ENCODE results near the gene IFNGR1.

Gene IFNGR1

DNA sequence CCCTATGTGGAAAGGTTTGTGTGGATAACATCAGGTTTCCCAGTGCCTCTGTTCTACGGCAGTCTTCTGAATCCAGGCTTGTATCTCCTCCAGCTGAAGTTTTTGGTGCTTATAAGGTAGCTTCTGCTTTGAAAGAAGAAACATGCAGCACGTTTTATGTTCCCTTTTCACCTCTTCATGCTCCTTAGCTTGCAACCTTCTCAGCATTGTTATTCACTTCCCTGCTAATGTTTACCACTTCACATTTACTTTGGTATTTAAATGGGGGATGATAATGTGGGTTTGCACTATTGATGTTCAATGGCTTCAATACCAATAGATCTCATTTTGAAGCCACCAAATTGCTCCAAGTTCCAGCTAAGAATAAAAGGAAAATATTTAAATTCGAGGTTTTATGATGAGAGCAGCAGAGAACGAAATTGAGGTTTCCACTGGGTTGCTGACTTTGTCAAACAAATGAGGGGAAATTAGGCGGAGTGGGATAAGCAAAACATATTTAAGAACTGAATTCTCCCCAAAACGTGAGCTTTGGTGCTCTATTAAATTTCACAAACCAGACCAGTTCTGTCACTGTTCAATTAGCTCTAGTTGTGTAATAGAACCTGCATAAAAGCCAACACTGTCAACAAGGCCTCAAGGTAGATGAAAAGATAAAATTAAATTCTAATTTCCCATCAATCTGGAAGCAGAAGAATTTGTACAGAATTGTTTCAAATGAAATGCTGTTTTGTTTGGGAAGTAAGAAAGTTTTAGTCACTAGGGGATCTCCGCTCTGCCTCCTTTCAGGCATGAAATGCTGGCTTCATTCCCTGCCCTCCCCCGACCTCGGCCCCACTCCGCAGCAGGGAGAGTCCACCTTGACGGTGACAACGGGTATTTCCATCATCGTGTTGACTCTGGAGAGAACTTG is 47.1 kb downstream of the IFNGR1 start:
- DNase-seq (ENCODE audit: low spot score in 2 of 2) (peak in 1 of 2 donors; percentile 39), ATAC-seq (ENCODE audit: low read depth) (peak; percentile 91)
- H3K36me3 Mint-ChIP-seq: no peaks in the 10 kb centered on the region
- peak overlapping the region; percentile 36 for H3K4me3 Mint-ChIP-seq
- H3K27ac Mint-ChIP-seq: peak overlapping the region; percentile 90
- H3K9me3 Mint-ChIP-seq: peaks cover 1% of the 10 kb centered on the region
- H3K4me1 Mint-ChIP-seq: peaks cover 39% of the 10 kb centered on the region
- no peaks in the 10 kb centered on the region for H3K27me3 Mint-ChIP-seq

DNA sequence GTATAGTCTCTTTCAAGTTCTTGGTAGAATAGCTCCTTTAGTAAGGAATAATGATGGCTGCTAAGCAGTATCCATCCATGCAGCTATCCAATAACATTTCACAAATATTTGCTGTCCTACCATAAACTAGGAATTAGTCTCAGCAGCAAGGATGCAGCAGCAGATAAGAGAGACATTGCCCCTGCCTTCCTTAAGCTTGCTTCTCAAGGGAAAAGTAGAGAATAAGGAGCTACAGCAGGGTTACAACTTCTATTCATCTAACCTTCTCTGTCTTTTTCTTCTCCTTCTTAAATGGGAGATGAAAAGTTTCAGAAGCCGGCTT is 48.2 kb downstream of the IFNGR1 start:
- ATAC-seq (ENCODE audit: low read depth) (no peak), DNase-seq (ENCODE audit: low spot score in 2 of 2) (no peak)
- Mint-ChIP-seq H3K27me3 (no peaks in the 10 kb centered on the region), H3K27ac (peak overlapping the region; percentile 90), H3K4me3 (peak overlapping the region; percentile 14), H3K36me3 (no peaks in the 10 kb centered on the region), H3K9me3 (peaks cover 1% of the 10 kb centered on the region), H3K4me1 (peaks cover 43% of the 10 kb centered on the region)

DNA sequence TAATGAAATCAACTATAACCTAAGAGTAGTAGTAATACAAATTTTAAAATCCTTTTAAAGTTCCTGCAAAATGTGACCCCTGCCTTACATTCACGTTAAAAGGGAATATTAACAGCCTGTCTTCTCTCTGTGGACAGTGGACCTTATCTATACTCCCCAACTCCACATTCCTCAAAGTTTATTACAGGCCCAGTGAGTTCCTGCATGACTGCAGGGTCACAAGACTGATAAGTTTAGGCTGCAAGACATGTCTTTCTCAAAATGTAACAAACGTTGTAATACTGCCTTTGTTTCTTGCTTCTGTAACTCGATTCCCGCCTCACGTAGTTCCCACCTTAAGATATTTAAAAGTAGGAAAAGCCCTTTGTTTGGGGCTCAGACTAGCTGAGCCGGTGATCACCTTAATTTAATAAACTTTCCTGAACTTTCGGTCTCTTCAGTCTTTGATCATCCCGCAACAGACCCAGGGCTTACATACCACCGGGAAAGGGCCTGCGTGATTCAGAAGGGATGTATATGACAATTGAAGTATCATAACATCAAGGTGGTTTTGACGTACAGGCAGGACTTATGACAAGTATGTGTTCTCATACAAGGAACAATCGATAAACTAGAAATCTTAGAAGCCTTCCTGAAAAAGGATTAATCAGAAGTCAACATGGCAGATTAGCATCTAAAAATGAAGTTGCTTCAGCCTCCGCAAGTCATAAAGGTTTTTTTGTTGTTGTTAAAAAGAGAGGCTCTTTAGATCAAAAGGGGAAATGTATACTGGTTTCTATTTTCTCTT is 48.7 kb downstream of the IFNGR1 start:
- peaks cover 48% of the 10 kb centered on the region for H3K4me1 Mint-ChIP-seq
- H3K4me3 Mint-ChIP-seq: no peak overlapping the region
- peak overlapping the region; percentile 90 for H3K27ac Mint-ChIP-seq
- no peak for ATAC-seq (ENCODE audit: low read depth)
- H3K36me3 Mint-ChIP-seq: no peaks in the 10 kb centered on the region
- peaks cover 1% of the 10 kb centered on the region for H3K9me3 Mint-ChIP-seq
- no peak for DNase-seq (ENCODE audit: low spot score in 2 of 2)
- H3K27me3 Mint-ChIP-seq: no peaks in the 10 kb centered on the region

DNA sequence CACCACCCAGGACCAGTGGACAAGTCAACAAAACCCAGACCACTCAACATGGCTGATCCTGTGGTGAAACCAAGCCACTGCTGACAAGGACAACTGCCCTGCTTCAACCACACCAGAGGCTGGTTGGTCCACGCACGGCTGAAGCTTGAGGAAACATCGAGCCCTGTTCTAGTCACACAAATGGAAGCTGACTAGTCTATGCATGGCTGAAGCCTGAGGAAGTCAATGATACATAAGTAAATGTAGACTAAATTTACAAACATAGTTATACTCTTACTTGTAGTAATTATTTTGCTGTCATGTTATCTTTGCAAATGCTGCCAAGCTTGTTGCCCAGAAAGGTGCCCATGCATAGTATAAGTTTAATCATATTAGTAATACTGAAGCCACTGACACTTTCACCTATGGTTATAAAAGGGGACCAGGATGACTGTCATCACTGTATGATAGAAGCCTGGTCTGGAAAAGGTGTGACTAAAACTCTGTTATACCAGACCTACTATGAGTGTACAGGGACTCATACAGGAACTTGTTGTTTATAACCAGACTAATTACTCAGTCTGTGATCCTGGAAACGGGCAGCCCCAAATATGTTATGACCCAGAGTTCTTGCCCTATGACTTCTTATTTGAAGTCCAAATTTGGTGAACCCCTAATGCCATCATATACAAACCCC is 51.3 kb downstream of the IFNGR1 start:
- Mint-ChIP-seq H3K4me1 (peaks cover 46% of the 10 kb centered on the region), H3K9me3 (peaks cover 5% of the 10 kb centered on the region), H3K36me3 (peaks cover 3% of the 10 kb centered on the region), H3K4me3 (no peak overlapping the region), H3K27ac (no peak overlapping the region), H3K27me3 (no peaks in the 10 kb centered on the region)
- no peak for ATAC-seq (ENCODE audit: low read depth)
- DNase-seq (ENCODE audit: low spot score in 2 of 2): no peak

DNA sequence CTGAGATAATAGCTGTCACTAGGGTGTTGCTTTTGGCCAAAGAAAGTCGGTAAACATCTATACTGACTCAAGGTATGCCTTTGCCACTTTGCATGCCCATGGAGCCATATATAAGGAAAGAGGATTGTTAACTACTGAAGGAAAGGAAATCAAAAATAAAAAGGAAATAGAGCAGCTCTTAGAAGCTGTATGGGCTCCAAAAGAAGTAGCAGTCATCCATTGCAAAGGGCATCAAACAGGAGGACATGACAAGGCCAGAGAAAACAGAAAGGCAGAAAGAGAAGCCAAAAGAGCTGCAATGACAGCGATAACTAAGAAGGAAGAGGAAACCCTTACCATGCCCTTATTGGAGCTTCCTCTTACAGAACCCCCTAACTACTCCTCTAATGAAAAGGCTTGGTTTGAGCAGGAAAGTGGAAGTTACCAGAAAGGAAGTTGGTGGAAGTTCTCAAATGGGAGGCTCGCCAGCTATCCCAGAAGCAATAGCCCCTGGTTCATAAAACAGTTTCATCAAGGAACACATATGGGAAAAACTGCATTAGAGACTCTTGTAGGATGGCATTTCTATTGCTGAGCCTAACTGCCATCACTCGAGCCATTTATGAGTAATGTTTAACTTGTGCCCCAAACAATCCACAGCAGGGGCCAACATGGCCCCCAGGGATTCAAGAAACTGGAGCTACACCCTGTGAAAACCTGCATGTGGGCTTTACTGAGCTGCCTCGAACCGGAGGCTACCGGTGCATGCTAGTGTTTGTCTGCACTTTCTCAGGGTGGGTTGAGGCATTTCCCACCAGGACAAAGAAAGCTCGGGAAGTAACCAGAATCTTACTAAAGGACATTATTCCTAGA is 52.7 kb downstream of the IFNGR1 start:
- Mint-ChIP-seq H3K36me3 (peaks cover 3% of the 10 kb centered on the region), H3K4me1 (peaks cover 39% of the 10 kb centered on the region), H3K4me3 (peak overlapping the region; percentile 33), H3K27ac (peak overlapping the region; percentile 67), H3K9me3 (peaks cover 5% of the 10 kb centered on the region), H3K27me3 (no peaks in the 10 kb centered on the region)
- peak; percentile 43 for ATAC-seq (ENCODE audit: low read depth)
- DNase-seq (ENCODE audit: low spot score in 2 of 2): no peak

DNA sequence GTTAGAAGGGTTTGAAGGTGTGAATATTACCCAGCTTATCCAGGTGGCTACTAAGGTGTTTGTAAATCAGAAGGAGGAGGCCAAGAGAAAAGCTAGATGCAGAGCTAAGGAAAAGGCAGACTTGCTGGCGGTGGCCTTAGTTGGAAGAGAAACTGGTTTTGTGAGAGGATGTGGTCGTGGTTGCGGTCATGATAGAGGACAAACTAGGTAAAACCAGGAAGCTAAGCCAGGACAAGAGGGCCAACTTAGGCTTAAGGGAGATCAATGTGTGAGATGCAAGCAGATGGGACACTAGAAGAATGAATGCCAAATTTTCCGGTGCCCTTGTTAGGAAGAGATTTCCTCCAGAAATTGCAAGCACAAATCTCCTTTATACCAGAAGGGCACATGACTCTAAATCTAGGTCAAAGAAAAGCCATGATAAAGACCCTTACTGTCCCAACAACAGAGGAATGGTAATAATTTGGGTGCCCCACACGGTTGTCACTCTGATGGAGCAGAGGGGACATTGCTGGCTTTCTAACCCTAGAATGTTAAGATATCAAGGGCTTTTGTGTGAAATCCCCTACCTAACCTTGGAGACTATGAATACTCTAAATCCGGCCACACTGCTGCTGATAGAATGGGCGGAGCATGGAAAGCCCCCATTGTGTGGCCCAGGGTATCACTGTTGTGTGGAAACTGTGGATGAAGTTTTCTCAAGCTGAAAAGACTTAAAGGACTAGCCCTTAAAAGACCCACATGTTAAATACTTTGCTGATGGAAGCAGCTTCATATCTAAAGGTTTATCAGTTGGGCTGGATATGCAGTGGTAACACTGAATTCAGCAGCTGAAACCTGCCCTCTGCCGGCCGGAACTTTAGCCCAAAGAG is 53.6 kb downstream of the IFNGR1 start:
- ATAC-seq (ENCODE audit: low read depth) (peak; percentile 87), DNase-seq (ENCODE audit: low spot score in 2 of 2) (peak; percentile 38 to 50)
- peak overlapping the region; percentile 67 for H3K27ac Mint-ChIP-seq
- peaks cover 3% of the 10 kb centered on the region for H3K36me3 Mint-ChIP-seq
- H3K4me1 Mint-ChIP-seq: peaks cover 34% of the 10 kb centered on the region
- H3K4me3 Mint-ChIP-seq: peak overlapping the region; percentile 33
- peaks cover 5% of the 10 kb centered on the region for H3K9me3 Mint-ChIP-seq
- no peaks in the 10 kb centered on the region for H3K27me3 Mint-ChIP-seq

DNA sequence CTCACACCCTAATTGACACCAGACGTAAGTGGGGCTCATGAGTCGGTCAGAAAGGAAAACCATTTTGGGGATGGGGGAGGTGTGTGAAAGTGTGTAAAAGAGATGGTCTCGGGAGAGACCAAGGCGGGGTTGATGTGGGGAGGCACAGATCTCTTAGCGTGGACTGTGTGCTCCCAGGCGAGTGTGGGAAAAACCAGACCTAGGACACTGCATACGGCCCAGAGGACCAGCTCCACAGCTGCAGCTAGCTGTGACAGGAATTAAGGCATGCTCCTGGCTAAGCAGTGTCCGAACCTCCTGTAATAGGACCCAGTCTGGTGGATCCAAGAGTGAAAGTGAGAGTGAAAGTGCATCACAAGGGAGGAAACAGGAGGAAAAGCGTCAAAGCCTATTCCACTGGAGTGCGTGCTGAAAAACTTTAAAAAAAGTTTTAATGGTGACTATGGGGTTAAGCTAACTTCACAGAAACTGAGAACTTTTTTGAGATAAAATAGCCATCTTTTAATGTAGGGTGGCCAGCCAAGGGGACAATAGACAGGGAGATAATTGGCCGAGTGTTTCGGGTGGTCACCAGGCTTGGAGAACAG is 55.4 kb downstream of the IFNGR1 start:
- DNase-seq (ENCODE audit: low spot score in 2 of 2) (no peak), ATAC-seq (ENCODE audit: low read depth) (no peak)
- Mint-ChIP-seq H3K27ac (no peak overlapping the region), H3K27me3 (no peaks in the 10 kb centered on the region), H3K36me3 (peaks cover 3% of the 10 kb centered on the region), H3K9me3 (peaks cover 3% of the 10 kb centered on the region), H3K4me1 (peaks cover 35% of the 10 kb centered on the region), H3K4me3 (no peak overlapping the region)

DNA sequence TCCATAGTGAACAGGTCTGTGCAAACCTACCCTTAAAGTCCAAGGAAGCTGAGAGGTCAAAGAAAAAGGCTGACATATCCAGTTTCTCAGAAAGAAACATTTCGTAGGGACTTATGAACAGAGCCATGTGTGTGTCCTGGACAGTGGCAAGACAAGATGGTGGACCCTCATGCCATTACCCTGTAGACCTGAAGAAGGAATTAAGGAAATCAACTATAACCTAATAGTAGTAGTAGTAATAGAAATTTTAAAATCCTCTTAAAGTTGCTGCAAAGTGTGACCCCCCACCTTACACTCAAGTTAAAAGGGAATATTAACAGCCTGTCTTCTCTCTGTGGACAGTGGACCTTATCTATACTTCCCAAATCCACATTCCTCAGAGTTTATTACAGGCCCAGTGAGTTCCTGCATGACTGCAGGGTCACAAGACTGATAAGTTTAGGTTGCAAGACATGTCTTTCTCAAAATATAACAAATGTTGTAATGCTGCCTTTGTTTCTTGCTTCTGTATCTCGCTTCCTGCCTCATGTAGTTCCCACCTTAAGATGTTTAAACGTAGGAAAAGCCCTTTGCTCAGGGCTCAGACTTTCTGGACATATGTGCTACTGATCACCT is 56.4 kb downstream of the IFNGR1 start:
- Mint-ChIP-seq H3K27me3 (no peaks in the 10 kb centered on the region), H3K36me3 (peaks cover 3% of the 10 kb centered on the region), H3K4me1 (peaks cover 35% of the 10 kb centered on the region), H3K4me3 (no peak overlapping the region), H3K9me3 (peaks cover 3% of the 10 kb centered on the region), H3K27ac (no peak overlapping the region)
- DNase-seq (ENCODE audit: low spot score in 2 of 2): no peak
- ATAC-seq (ENCODE audit: low read depth): no peak

DNA sequence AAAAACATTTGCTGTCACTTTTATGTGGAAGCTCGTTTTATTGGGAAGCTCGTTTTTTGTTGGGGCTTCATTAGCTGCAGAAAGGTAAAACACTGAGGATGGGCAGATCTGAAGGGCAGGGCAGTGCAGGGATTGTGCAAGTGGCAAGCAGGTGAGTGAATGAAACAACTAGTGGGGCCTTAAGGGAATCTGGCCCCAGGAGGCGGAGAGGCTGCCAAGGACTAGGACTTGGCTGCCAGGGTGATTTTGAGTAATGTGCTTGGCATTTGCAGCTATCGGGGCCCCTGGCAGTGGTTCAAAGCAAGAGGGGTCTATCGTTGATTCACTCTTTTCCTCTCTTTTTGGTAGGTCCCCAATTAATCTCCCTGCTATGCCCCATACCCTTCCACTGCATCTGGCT is 57.2 kb downstream of the IFNGR1 start:
- Mint-ChIP-seq H3K36me3 (peaks cover 3% of the 10 kb centered on the region), H3K27ac (no peak overlapping the region), H3K27me3 (no peaks in the 10 kb centered on the region), H3K4me1 (peaks cover 31% of the 10 kb centered on the region), H3K4me3 (no peak overlapping the region), H3K9me3 (peaks cover 3% of the 10 kb centered on the region)
- ATAC-seq (ENCODE audit: low read depth): no peak
- no peak for DNase-seq (ENCODE audit: low spot score in 2 of 2)

DNA sequence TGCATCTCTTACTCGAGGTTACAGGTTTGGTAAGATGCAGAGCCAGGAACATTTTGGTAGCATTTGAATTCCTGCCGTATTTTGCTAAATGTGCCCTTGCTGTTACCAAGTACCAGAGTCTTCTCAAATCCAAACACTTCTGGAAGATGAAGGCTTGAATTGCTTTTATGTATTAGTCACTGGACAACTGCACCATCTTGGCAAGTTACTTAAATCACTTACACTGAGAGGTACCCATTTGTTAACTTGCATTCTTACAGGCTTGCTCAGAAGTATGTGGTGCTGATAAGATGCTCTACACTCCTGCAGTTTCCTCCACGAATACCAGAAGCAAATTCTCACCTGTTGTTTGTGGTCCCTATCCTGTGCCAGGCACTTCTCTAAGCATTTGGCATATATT is 58.4 kb downstream of the IFNGR1 start:
- no peaks in the 10 kb centered on the region for H3K27me3 Mint-ChIP-seq
- H3K36me3 Mint-ChIP-seq: peaks cover 3% of the 10 kb centered on the region
- H3K4me3 Mint-ChIP-seq: no peak overlapping the region
- DNase-seq (ENCODE audit: low spot score in 2 of 2): no peak
- no peak for ATAC-seq (ENCODE audit: low read depth)
- peaks cover 31% of the 10 kb centered on the region for H3K4me1 Mint-ChIP-seq
- H3K9me3 Mint-ChIP-seq: peaks cover 3% of the 10 kb centered on the region
- no peak overlapping the region for H3K27ac Mint-ChIP-seq

DNA sequence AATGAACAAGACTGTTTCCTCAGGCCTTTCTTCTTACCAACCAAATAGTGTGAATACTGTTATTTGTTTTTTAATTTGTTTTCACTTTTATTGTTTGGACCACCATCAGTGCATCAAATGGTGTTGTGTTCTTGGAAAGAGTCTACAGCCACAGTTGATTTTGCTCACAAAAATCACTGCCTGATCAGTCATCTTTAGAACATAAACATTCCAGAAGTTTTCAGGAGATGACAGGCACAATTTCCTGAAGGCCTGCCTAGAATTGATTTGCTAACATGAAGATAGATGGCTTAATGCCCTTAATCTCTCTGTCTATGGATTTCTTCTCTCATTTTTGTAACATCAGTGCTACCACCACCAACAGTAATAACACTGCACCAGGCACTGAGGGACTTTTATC is 59.3 kb downstream of the IFNGR1 start:
- H3K27ac Mint-ChIP-seq: no peak overlapping the region
- peaks cover 3% of the 10 kb centered on the region for H3K9me3 Mint-ChIP-seq
- no peak for DNase-seq (ENCODE audit: low spot score in 2 of 2)
- H3K27me3 Mint-ChIP-seq: no peaks in the 10 kb centered on the region
- H3K4me3 Mint-ChIP-seq: no peak overlapping the region
- peaks cover 26% of the 10 kb centered on the region for H3K4me1 Mint-ChIP-seq
- ATAC-seq (ENCODE audit: low read depth): no peak
- H3K36me3 Mint-ChIP-seq: peaks cover 3% of the 10 kb centered on the region

DNA sequence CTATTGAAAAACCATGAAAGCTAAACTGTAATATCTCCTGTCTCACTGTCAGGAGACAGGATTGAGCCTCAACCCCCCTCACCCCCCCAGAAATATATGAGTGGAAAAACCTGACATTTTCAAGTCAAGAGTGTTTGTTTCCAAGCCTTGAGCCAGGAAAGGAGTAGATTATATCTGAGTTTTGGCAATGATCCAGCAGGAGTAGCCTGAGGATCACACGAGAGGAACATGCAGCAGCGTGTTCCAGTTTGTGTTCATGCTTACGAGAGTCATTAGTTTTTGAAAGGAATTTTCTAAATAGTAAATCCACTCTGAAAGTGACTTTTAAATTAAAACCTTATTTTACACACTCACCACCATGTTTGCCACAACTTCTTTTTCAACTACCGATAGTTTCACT is 61.6 kb downstream of the IFNGR1 start:
- no peak overlapping the region for H3K27ac Mint-ChIP-seq
- no peaks in the 10 kb centered on the region for H3K36me3 Mint-ChIP-seq
- no peak overlapping the region for H3K4me3 Mint-ChIP-seq
- H3K9me3 Mint-ChIP-seq: no peaks in the 10 kb centered on the region
- no peaks in the 10 kb centered on the region for H3K27me3 Mint-ChIP-seq
- ATAC-seq (ENCODE audit: low read depth) (no peak), DNase-seq (ENCODE audit: low spot score in 2 of 2) (no peak)
- peaks cover 19% of the 10 kb centered on the region for H3K4me1 Mint-ChIP-seq
